HL-60 (cell line): ENCODE measurements around the gene CAMKMT.
"Not testable (repeated sequence)": the region's sequence is repeated elsewhere in the genome, so short reads cannot be mapped to it uniquely, and the experiment has no call there.

ENCODE experiments used
- DNase-seq, 2 experiments: peaks; one replicate each; pipeline ENCODE4 v3.0.0-alpha.2; 2010 to 2020; ENCODE audit warnings: low read depth in 1 of 2, low spot score in 1 of 2
- H3K27ac ChIP-seq: fragments of 250-450 bp; sonication (Bioruptor Pico); replicated peaks from 2 replicates; pipeline ENCODE4 v1.5.1; 2020; ENCODE audit warnings: mild to moderate bottlenecking, moderate library complexity
- H3K27me3 ChIP-seq: fragments of 250-450 bp; sonication (Bioruptor Pico); 2 replicates; pipeline ENCODE4 v1.5.1; 2021; ENCODE audit warnings: mild to moderate bottlenecking, moderate library complexity; ENCODE audit not compliant: insufficient read depth, poor library complexity, severe bottlenecking
- H3K4me3 ChIP-seq: replicated peaks from 2 replicates; pipeline ENCODE4 v1.5.1; 2011; ENCODE audit warnings: mild to moderate bottlenecking, control low read depth, low read length; ENCODE audit not compliant: insufficient read depth
- GABPA ChIP-seq: IDR thresholded peaks from 2 replicates; pipeline ENCODE4 v1.6.1; 2012; ENCODE audit warnings: low read depth
- POLR2AphosphoS5 ChIP-seq: IDR thresholded peaks from 2 replicates; pipeline ENCODE4 v1.6.1; 2012; ENCODE audit warnings: low read depth
- SPI1 ChIP-seq: IDR thresholded peaks from 2 replicates; pipeline ENCODE4 v1.6.1; 2012; ENCODE audit warnings: low read depth, mild to moderate bottlenecking, borderline replicate concordance
- TF ChIP-seq, protein P1 (sequence below): IDR thresholded peaks from one replicate; pipeline ENCODE4 v1.5.1; 2011; ENCODE audit warnings: low read length, control low read depth, inconsistent platforms; ENCODE audit not compliant: insufficient read depth
- TF ChIP-seq, protein P2 (sequence below): IDR thresholded peaks from 2 replicates; pipeline ENCODE4 v1.6.1; 2012; ENCODE audit warnings: low read depth; ENCODE audit not compliant: insufficient replicate concordance

Gene CAMKMT

DNA sequence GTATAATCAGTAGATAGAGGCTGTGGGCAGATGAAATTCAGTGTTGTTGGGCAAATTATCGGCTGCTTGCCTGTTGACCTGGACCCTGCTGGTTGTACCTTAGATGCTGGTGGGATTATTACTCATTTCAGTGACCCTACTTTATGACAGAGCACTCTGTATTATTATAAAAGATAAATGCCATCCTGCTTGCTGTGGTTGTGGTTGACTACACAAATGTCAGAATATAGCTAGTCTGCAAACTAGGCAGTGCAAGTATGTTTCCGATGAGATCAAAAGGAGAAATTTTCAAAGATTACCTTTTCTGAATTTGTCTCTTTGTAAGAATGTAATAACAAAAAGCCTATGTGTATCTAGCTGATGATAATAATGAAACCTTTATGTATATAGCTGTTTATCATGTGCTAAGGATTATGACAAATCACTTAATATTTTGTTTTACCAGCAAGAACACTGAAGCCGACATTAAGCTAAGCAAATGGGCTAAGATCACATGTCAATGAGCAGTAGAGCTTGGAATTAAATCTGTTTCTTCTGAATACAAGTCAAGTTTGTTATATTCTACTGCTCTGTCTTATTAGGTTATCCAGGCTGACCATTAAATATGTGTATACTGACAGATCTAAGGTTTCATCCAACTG, 219.2 kb downstream of the CAMKMT start:
- H3K27me3 ChIP-seq = no peaks in the 10 kb centered on the region
- no peak for DNase-seq
- H3K27ac ChIP-seq = no peak overlapping the region
- TF ChIP-seq GABPA (no peak), POLR2AphosphoS5 (no peak), SPI1 (no peak)
- TF ChIP-seq, protein P1, sequence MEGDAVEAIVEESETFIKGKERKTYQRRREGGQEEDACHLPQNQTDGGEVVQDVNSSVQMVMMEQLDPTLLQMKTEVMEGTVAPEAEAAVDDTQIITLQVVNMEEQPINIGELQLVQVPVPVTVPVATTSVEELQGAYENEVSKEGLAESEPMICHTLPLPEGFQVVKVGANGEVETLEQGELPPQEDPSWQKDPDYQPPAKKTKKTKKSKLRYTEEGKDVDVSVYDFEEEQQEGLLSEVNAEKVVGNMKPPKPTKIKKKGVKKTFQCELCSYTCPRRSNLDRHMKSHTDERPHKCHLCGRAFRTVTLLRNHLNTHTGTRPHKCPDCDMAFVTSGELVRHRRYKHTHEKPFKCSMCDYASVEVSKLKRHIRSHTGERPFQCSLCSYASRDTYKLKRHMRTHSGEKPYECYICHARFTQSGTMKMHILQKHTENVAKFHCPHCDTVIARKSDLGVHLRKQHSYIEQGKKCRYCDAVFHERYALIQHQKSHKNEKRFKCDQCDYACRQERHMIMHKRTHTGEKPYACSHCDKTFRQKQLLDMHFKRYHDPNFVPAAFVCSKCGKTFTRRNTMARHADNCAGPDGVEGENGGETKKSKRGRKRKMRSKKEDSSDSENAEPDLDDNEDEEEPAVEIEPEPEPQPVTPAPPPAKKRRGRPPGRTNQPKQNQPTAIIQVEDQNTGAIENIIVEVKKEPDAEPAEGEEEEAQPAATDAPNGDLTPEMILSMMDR = no peak
- TF ChIP-seq, protein P2, sequence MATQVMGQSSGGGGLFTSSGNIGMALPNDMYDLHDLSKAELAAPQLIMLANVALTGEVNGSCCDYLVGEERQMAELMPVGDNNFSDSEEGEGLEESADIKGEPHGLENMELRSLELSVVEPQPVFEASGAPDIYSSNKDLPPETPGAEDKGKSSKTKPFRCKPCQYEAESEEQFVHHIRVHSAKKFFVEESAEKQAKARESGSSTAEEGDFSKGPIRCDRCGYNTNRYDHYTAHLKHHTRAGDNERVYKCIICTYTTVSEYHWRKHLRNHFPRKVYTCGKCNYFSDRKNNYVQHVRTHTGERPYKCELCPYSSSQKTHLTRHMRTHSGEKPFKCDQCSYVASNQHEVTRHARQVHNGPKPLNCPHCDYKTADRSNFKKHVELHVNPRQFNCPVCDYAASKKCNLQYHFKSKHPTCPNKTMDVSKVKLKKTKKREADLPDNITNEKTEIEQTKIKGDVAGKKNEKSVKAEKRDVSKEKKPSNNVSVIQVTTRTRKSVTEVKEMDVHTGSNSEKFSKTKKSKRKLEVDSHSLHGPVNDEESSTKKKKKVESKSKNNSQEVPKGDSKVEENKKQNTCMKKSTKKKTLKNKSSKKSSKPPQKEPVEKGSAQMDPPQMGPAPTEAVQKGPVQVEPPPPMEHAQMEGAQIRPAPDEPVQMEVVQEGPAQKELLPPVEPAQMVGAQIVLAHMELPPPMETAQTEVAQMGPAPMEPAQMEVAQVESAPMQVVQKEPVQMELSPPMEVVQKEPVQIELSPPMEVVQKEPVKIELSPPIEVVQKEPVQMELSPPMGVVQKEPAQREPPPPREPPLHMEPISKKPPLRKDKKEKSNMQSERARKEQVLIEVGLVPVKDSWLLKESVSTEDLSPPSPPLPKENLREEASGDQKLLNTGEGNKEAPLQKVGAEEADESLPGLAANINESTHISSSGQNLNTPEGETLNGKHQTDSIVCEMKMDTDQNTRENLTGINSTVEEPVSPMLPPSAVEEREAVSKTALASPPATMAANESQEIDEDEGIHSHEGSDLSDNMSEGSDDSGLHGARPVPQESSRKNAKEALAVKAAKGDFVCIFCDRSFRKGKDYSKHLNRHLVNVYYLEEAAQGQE = no peak
- no peak overlapping the region for H3K4me3 ChIP-seq

DNA sequence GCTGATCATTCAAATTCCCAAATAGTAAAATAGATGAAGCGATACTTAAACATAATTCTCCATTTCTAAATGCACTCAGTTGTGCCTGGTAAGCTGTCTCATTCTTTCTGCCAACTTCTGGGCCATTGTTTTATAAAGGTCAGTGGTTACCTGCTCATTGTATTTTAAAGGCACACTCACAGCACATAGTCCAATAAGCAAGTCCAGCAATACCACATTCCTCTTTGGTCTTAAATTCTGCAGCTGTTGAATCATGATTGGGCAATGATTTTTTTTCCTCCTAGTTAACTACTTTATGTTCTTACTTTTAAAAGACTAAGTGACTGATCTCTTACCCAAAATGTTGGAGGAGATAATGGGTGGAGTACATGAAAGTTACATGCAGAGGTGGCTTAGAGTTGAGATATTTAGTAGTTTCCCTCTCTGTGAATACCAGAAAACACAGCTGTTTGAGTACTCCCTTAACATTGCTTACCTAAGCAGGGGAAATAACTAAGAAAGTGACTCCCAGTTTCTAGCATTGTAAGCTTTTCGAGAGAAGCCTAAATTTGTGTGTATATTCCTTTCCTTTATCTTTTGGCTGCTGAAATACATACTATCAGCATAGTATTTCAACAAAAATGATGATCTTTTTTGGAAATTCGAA, 220.7 kb downstream of the CAMKMT start:
- Histone ChIP-seq H3K27ac (no peak overlapping the region), H3K4me3 (no peak overlapping the region), H3K27me3 (no peaks in the 10 kb centered on the region)
- TF ChIP-seq GABPA = no peak
- TF ChIP-seq, protein P1 = no peak
- no peak for DNase-seq

DNA sequence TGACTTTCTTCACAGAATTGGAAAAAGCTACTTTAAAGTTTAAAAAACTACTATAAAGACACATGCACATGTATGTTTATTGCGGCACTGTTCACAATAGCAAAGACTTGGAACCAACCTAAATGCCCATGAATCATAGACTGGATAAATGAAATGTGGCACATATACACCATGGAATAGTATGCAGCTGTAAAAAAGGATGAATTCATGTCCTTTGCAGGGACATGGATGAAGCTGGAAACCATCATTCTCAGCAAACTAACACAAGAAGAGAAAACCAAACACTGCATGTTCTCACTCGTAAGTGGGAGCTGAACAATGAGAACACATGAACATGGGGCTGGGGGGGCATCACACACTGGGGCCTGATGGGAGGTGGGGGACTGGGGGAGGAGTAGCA, 233.9 kb downstream of the CAMKMT start:
- H3K27me3 ChIP-seq, H3K27ac ChIP-seq, DNase-seq, H3K4me3 ChIP-seq: not testable (repeated sequence)

DNA sequence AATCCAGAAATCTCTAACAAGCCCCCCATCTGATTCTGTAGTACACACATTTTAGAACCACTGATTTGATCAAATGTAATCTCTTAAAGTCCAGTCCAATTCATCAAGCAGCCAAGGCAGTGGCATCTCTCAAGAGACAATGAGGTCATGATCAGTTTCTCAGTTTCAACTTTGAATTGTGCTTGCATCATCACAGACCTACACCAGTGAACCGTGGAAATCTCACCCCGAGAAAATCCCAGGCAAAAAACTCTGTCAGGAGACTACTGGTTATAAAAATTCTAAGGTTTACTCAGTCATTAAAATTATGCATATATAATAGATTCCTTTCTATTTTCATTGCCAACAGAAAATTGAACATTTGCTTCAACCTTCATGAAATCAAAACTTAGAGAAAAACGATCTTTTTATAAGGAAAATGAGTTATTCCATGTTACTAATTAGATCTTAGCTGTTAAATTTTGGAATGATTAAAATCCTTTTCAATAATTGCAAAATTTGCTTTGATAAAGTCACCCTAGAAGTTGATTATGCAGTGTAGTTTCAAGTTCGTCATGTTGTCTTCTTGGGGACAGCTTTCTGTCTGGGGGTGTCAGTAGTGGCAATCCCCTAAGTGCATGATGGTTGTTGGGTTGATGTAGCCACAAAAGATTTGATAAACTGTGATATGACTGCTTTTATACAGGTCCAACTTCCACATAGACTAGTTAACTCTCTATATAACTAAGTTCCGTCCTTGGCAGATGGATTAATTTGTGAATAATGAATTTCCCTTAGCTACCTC, 235.0 kb downstream of the CAMKMT start:
- Histone ChIP-seq H3K4me3 (no peak overlapping the region), H3K27me3 (no peaks in the 10 kb centered on the region), H3K27ac (no peak overlapping the region)
- no peak for DNase-seq
- TF ChIP-seq GABPA = no peak
- no peak for TF ChIP-seq SPI1
- no peak for TF ChIP-seq POLR2AphosphoS5
- TF ChIP-seq, protein P2 = no peak
- TF ChIP-seq, protein P1 = no peak
